GM10248 (cell line): ENCODE results near the gene DMXL1.

Source experiments
- CTCF ChIA-PET: fragments of 300-600 bp; sonication (Branson Sonifier 250); formaldehyde crosslinking; extraction: SDS; loops from one replicate; lab custom pipeline; 2021; ENCODE audit warnings: antibody characterized with exemption; lab: Yijun Ruan, JAX
- POLR2A ChIA-PET: fragments of 350-650 bp; sonication (Branson Sonifier 250); formaldehyde crosslinking; extraction: SDS; loops from one replicate; lab custom pipeline; 2020; ENCODE audit warnings: antibody characterized with exemption; lab: Yijun Ruan, JAX
- DNase-seq: peaks from one replicate; pipeline ENCODE4 v3.0.0; 2012; ENCODE audit errors: extremely low spot score
- TF ChIP-seq, protein P1 (sequence below): IDR thresholded peaks from 2 replicates; pipeline ENCODE4 v1.5.1; 2012; ENCODE audit warnings: mild to moderate bottlenecking, low read depth; ENCODE audit errors: extremely low read depth, missing control alignments, control extremely low read depth

DMXL1 gene

DNA sequence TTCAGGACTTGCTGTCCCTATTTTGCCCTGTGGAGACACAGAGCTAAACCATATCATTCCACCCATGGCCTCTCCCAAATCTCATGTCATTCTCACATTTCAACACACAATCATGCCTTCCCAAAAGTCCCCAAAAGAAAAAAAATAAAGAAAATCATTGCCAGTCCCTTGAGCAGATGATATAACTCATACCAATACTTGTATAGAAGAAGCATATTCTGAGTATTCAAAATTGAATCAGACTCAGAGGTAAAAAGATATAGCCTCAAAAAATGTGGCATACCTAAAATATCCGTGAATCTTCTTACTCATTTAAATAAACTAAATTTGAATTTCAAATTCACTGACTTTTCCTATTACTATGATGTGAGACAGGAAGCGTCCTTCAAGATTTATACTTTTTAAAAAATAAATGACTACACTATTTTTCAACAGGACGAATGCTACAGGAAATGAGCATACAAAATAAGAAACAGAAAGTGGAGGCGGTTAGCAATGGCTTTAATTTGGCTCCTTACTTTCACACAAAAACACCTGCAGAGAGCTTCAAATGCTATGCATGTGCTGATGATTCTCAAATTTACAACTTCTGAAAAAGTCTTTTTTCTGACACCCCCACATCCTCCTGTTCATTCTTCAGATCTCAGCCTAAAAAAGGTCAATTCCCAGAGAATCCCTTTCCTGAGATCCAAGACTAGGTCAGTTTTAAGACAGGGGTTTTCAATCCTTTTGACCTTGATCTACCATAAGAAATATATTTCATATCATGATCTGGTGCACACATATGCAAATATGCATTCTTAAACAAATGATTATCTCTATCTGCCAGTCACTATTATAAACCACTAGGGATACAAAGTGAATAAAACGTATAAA lies 39.6 kb upstream of the DMXL1 start:
- ChIA-PET CTCF (interaction anchor here (0.9 to 2.8 kb wide), 4 partner anchors 13 to 374 kb away, joined by 3 to 13 read pairs (median 3); partner anchors contain the start of gene DTWD2), POLR2A (interaction anchor here (0.7 kb wide), 1 partner anchor 335 kb away, joined by 3 read pairs; no protein-coding TSS in a partner anchor)
- TF ChIP-seq, protein P1, sequence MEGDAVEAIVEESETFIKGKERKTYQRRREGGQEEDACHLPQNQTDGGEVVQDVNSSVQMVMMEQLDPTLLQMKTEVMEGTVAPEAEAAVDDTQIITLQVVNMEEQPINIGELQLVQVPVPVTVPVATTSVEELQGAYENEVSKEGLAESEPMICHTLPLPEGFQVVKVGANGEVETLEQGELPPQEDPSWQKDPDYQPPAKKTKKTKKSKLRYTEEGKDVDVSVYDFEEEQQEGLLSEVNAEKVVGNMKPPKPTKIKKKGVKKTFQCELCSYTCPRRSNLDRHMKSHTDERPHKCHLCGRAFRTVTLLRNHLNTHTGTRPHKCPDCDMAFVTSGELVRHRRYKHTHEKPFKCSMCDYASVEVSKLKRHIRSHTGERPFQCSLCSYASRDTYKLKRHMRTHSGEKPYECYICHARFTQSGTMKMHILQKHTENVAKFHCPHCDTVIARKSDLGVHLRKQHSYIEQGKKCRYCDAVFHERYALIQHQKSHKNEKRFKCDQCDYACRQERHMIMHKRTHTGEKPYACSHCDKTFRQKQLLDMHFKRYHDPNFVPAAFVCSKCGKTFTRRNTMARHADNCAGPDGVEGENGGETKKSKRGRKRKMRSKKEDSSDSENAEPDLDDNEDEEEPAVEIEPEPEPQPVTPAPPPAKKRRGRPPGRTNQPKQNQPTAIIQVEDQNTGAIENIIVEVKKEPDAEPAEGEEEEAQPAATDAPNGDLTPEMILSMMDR, result no peak
- peak; percentile 48 for DNase-seq

- DNase-seq, result peak; percentile 46
- CTCF ChIA-PET, result interaction anchor here (1.7 to 2.8 kb wide), 3 partner anchors 12 to 380 kb away, joined by 7 to 13 read pairs (median 10); partner anchors contain the start of gene DTWD2
- TF ChIP-seq, protein P1, result no peak
- POLR2A ChIA-PET, result no interaction called here
Observed at GRCh38 chr5:119031905-119032304, 39.0 kb upstream of the DMXL1 start.

DNA sequence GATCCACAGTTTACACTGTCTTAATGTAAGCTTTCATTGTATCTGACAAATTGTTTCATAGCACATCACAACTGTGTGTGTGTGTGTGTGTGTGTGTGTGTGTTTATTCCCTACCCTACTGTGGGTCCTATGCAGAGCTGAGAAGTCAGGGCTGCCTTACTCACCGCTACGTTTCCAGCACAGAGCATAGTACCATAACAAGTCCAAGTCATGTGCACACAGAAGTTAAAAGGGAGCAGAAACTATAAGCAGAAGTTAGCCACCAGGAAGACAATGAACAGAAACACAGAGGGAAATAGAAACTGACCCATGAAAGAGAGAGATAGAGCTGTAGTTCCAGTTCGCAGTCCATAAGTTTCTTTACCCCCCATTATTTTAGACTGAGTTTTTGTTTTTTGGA lies 38.2 kb upstream of the DMXL1 start:
- peak; percentile 35 for DNase-seq

GRCh38 chr5:119033135-119033534 lies 37.8 kb upstream of the DMXL1 start:
- TF ChIP-seq, protein P1, result no peak
- ChIA-PET CTCF (interaction anchor here (1.0 to 1.9 kb wide), 6 partner anchors 10 to 446 kb away, joined by 3 to 10 read pairs (median 4); partner anchors contain the start of gene DTWD2), POLR2A (no interaction called here)
- no peak for DNase-seq

More for the DNA sequence above, 38.2 kb upstream of the DMXL1 start:
- TF ChIP-seq, protein P1, result no peak
- POLR2A ChIA-PET, result no interaction called here
- CTCF ChIA-PET, result interaction anchor here (1.0 to 2.8 kb wide), 7 partner anchors 11 to 447 kb away, joined by 3 to 13 read pairs (median 5); partner anchors contain the start of gene DTWD2

DNA sequence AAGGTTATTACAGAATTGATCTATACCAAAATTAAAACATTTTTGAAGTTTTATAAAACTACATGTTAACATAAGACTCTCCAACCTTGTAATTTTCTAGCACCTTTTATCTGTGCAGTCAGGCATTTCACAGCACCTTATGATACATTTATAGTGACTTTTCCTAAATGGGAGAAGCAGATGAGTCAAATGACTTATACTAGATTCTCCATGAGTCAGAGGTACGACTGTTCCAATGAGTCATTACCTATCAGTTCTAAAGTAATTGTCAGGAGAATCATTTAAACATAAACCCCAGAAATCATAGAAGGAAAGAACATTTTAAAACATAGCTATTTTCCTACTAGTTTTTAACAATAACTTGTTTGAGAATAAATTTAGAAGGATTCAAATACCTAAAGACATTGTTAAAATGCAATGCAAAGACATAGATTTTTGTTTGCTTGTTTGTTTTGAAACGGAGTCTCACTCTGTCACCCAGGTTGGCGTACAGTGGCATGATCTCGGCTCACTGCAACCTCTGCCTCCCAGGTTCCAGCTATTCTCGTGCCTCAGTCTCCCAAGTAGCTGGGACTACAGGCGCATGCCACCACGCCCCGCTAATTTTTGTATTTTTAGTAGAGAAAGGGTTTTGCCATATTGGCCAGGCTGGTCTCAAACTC lies 34.7 kb upstream of the DMXL1 start:
- CTCF ChIA-PET, result interaction anchor here (1.0 to 1.4 kb wide), 3 partner anchors 9 to 377 kb away, joined by 3 to 4 read pairs (median 3); partner anchors contain the start of gene DTWD2
- no peak for DNase-seq
- POLR2A ChIA-PET, result no interaction called here
- TF ChIP-seq, protein P1, result no peak
